ENCODE measurements around the gene DOK3. TPM values are rescaled to one million over a fixed set of nuclear protein-coding genes. Genes with fewer than 3 reads are reported as not detected.

The DOK3 gene
- total and polyA plus RNA-seq, 2 experiments from 2014 or later = 2.2 to 11.1 TPM

DNA sequence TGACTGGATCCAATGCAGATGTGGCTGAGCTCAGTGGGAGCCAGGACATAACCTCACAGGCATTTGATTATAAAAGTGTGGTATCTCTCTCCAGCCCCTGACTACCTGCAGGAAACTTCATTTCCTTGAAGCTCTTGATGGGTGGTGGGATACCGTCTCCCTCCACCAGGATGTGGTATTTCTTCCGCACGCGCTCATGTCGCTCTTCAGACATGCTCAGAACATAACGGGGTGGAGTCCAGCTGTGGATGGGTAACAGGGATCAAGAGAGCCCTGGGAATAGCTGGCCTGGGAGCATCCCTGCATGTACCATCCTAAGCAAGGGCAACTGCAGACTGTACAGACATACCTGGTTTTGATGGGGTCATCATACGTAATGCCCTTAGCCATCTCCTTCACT lies 6.0 kb upstream of the DOK3 start:
- Histone ChIP-seq H3K27me3 (ENCODE audit: insufficient read depth) (no peaks in the 10 kb centered on the region), H4K20me1 (replicated peaks; ENCODE audit: insufficient read depth) (no peaks in the 10 kb centered on the region), H3K4me1 (ENCODE audit: insufficient read depth) (peaks cover under 1% of the 10 kb centered on the region; the same call in 1 of the 2 replicates), H3K79me2 (replicated peaks; ENCODE audit: insufficient read depth) (peaks cover 16% of the 10 kb centered on the region), H3K9me2 (ENCODE audit: insufficient read depth) (no peaks in the 10 kb centered on the region), H2AFZ (no peak overlapping the region), H3K4me3 (peak overlapping the region; percentile 89), H3K4me2 (peak overlapping the region; percentile 98), H3F3A (replicated peaks; ENCODE audit: low read depth) (peaks cover 17% of the 10 kb centered on the region), H3K36me3 (ENCODE audit: insufficient read depth) (peaks cover 18% of the 10 kb centered on the region), H3K27ac (ENCODE audit: low read depth) (no peak overlapping the region)
- Mint-ChIP-seq H3K27me3 (ENCODE audit: insufficient read depth, low read depth, poor library complexity) (peaks cover 18% of the 10 kb centered on the region), H3K9me3 (no peaks in the 10 kb centered on the region; the same call in 2 of the 3 replicates), H3K4me1 (peaks cover 12% of the 10 kb centered on the region), H3K36me3 (ENCODE audit: low read depth) (peaks cover 75% of the 10 kb centered on the region), H3K27ac (no peak overlapping the region), H3K4me3 (peak overlapping the region; percentile 91)
- TF ChIP-seq, protein P1, sequence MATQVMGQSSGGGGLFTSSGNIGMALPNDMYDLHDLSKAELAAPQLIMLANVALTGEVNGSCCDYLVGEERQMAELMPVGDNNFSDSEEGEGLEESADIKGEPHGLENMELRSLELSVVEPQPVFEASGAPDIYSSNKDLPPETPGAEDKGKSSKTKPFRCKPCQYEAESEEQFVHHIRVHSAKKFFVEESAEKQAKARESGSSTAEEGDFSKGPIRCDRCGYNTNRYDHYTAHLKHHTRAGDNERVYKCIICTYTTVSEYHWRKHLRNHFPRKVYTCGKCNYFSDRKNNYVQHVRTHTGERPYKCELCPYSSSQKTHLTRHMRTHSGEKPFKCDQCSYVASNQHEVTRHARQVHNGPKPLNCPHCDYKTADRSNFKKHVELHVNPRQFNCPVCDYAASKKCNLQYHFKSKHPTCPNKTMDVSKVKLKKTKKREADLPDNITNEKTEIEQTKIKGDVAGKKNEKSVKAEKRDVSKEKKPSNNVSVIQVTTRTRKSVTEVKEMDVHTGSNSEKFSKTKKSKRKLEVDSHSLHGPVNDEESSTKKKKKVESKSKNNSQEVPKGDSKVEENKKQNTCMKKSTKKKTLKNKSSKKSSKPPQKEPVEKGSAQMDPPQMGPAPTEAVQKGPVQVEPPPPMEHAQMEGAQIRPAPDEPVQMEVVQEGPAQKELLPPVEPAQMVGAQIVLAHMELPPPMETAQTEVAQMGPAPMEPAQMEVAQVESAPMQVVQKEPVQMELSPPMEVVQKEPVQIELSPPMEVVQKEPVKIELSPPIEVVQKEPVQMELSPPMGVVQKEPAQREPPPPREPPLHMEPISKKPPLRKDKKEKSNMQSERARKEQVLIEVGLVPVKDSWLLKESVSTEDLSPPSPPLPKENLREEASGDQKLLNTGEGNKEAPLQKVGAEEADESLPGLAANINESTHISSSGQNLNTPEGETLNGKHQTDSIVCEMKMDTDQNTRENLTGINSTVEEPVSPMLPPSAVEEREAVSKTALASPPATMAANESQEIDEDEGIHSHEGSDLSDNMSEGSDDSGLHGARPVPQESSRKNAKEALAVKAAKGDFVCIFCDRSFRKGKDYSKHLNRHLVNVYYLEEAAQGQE (IDR thresholded peaks at IDR 0.05; ENCODE audit: unreplicated experiment) = no peak
- TF ChIP-seq, protein P2, sequence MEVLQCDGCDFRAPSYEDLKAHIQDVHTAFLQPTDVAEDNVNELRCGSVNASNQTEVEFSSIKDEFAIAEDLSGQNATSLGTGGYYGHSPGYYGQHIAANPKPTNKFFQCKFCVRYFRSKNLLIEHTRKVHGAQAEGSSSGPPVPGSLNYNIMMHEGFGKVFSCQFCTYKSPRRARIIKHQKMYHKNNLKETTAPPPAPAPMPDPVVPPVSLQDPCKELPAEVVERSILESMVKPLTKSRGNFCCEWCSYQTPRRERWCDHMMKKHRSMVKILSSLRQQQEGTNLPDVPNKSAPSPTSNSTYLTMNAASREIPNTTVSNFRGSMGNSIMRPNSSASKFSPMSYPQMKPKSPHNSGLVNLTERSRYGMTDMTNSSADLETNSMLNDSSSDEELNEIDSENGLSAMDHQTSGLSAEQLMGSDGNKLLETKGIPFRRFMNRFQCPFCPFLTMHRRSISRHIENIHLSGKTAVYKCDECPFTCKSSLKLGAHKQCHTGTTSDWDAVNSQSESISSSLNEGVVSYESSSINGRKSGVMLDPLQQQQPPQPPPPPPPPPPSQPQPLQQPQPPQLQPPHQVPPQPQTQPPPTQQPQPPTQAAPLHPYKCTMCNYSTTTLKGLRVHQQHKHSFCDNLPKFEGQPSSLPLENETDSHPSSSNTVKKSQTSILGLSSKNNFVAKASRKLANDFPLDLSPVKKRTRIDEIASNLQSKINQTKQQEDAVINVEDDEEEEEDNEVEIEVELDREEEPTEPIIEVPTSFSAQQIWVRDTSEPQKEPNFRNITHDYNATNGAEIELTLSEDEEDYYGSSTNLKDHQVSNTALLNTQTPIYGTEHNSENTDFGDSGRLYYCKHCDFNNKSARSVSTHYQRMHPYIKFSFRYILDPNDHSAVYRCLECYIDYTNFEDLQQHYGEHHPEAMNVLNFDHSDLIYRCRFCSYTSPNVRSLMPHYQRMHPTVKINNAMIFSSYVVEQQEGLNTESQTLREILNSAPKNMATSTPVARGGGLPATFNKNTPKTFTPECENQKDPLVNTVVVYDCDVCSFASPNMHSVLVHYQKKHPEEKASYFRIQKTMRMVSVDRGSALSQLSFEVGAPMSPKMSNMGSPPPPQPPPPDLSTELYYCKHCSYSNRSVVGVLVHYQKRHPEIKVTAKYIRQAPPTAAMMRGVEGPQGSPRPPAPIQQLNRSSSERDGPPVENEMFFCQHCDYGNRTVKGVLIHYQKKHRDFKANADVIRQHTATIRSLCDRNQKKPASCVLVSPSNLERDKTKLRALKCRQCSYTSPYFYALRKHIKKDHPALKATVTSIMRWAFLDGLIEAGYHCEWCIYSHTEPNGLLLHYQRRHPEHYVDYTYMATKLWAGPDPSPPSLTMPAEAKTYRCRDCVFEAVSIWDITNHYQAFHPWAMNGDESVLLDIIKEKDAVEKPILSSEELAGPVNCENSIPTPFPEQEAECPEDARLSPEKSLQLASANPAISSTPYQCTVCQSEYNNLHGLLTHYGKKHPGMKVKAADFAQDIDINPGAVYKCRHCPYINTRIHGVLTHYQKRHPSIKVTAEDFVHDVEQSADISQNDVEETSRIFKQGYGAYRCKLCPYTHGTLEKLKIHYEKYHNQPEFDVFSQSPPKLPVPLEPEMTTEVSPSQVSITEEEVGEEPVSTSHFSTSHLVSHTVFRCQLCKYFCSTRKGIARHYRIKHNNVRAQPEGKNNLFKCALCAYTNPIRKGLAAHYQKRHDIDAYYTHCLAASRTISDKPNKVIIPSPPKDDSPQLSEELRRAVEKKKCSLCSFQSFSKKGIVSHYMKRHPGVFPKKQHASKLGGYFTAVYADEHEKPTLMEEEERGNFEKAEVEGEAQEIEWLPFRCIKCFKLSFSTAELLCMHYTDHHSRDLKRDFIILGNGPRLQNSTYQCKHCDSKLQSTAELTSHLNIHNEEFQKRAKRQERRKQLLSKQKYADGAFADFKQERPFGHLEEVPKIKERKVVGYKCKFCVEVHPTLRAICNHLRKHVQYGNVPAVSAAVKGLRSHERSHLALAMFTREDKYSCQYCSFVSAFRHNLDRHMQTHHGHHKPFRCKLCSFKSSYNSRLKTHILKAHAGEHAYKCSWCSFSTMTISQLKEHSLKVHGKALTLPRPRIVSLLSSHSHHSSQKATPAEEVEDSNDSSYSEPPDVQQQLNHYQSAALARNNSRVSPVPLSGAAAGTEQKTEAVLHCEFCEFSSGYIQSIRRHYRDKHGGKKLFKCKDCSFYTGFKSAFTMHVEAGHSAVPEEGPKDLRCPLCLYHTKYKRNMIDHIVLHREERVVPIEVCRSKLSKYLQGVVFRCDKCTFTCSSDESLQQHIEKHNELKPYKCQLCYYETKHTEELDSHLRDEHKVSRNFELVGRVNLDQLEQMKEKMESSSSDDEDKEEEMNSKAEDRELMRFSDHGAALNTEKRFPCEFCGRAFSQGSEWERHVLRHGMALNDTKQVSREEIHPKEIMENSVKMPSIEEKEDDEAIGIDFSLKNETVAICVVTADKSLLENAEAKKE (CRISPR knock-in tag; IDR thresholded peaks at IDR 0.05) = no peak
- TF ChIP-seq STAT1 (IDR thresholded peaks at IDR 0.05; ENCODE audit: unreplicated experiment) (no peak), ETS1 (IDR thresholded peaks at IDR 0.05) (no peak), POLR2AphosphoS5 (IDR thresholded peaks at IDR 0.05; ENCODE audit: low read depth) (no peak), EZH2 (IDR thresholded peaks at IDR 0.05; ENCODE audit: low read depth, unreplicated experiment) (no peak), NANOG (IDR thresholded peaks at IDR 0.05; ENCODE audit: borderline replicate concordance) (no peak), ZNF331 (CRISPR knock-in tag; IDR thresholded peaks at IDR 0.05; ENCODE audit: low read depth) (no peak), CREB1 (CRISPR knock-in tag; IDR thresholded peaks at IDR 0.05; ENCODE audit: low read depth) (no peak), EZH2phosphoT487 (IDR thresholded peaks at IDR 0.05; ENCODE audit: unreplicated experiment) (no peak), ZNF114 (CRISPR knock-in tag; IDR thresholded peaks at IDR 0.05) (no peak), JUNB (IDR thresholded peaks at IDR 0.05; ENCODE audit: unreplicated experiment) (no peak)
- TF ChIP-seq, protein P3, sequence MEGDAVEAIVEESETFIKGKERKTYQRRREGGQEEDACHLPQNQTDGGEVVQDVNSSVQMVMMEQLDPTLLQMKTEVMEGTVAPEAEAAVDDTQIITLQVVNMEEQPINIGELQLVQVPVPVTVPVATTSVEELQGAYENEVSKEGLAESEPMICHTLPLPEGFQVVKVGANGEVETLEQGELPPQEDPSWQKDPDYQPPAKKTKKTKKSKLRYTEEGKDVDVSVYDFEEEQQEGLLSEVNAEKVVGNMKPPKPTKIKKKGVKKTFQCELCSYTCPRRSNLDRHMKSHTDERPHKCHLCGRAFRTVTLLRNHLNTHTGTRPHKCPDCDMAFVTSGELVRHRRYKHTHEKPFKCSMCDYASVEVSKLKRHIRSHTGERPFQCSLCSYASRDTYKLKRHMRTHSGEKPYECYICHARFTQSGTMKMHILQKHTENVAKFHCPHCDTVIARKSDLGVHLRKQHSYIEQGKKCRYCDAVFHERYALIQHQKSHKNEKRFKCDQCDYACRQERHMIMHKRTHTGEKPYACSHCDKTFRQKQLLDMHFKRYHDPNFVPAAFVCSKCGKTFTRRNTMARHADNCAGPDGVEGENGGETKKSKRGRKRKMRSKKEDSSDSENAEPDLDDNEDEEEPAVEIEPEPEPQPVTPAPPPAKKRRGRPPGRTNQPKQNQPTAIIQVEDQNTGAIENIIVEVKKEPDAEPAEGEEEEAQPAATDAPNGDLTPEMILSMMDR (conservative IDR thresholded peaks at IDR 0.05; ENCODE audit: low read depth in 2 of 2) = no peak
- DNase-seq (ENCODE audit: low spot score) (no peak), ATAC-seq (no peak)
